Measurements from ENCODE around the gene RBM20. TPM values are rescaled to one million over a fixed set of nuclear protein-coding genes. Genes with fewer than 3 reads are reported as not detected.

The RBM20 gene
- total and polyA plus RNA-seq, 2 experiments from 2014 or later: 0.05 to 0.17 TPM

- Histone ChIP-seq H3K36me3 (ENCODE audit: insufficient read depth) (no peaks in the 10 kb centered on the region), H3F3A (replicated peaks; ENCODE audit: low read depth) (no peaks in the 10 kb centered on the region), H3K4me1 (ENCODE audit: insufficient read depth) (no peaks in the 10 kb centered on the region), H3K9me2 (ENCODE audit: insufficient read depth) (0 out of 2 replicates have a peak, but pooled peaks cover 2% of the 10 kb centered on the region), H3K4me2 (no peak overlapping the region), H3K27ac (ENCODE audit: low read depth) (no peak overlapping the region), H3K79me2 (replicated peaks; ENCODE audit: insufficient read depth) (no peaks in the 10 kb centered on the region), H2AFZ (no peak overlapping the region), H3K4me3 (no peak overlapping the region), H3K27me3 (ENCODE audit: insufficient read depth) (no peaks in the 10 kb centered on the region), H4K20me1 (replicated peaks; ENCODE audit: insufficient read depth) (no peaks in the 10 kb centered on the region)
- TF ChIP-seq ZNF331 (CRISPR knock-in tag; IDR thresholded peaks at IDR 0.05; ENCODE audit: low read depth) (no peak), CREB1 (CRISPR knock-in tag; IDR thresholded peaks at IDR 0.05; ENCODE audit: low read depth) (no peak), EZH2phosphoT487 (IDR thresholded peaks at IDR 0.05; ENCODE audit: unreplicated experiment) (no peak), ZNF462 (CRISPR knock-in tag; IDR thresholded peaks at IDR 0.05) (no peak), EZH2 (IDR thresholded peaks at IDR 0.05; ENCODE audit: low read depth, unreplicated experiment) (no peak), STAT1 (IDR thresholded peaks at IDR 0.05; ENCODE audit: unreplicated experiment) (no peak), JUNB (IDR thresholded peaks at IDR 0.05; ENCODE audit: unreplicated experiment) (no peak)
- H3K27me3 Mint-ChIP-seq (ENCODE audit: insufficient read depth, low read depth, poor library complexity): no peaks in the 10 kb centered on the region
- no peaks in the 10 kb centered on the region for H3K36me3 Mint-ChIP-seq (ENCODE audit: low read depth)
- H3K27ac Mint-ChIP-seq: no peak overlapping the region
- H3K9me3 Mint-ChIP-seq: no peaks in the 10 kb centered on the region
- no peak for ATAC-seq
- peaks cover 5% of the 10 kb centered on the region; the same call in 1 of the 3 replicates for H3K4me1 Mint-ChIP-seq
- no peak for DNase-seq (ENCODE audit: low spot score)
- no peak overlapping the region for H3K4me3 Mint-ChIP-seq
Measured at GRCh38 chr10:110777661-110778060, 133.5 kb downstream of the RBM20 start.

GRCh38 chr10:110778211-110778610 is 134.1 kb downstream of the RBM20 start:
- Mint-ChIP-seq H3K9me3 (no peaks in the 10 kb centered on the region), H3K27ac (no peak overlapping the region), H3K36me3 (ENCODE audit: low read depth) (no peaks in the 10 kb centered on the region), H3K4me3 (no peak overlapping the region), H3K27me3 (ENCODE audit: insufficient read depth, low read depth, poor library complexity) (peaks cover 2% of the 10 kb centered on the region), H3K4me1 (peaks cover 3% of the 10 kb centered on the region; the same call in 1 of the 3 replicates)
- no peaks in the 10 kb centered on the region for H3K27me3 ChIP-seq (ENCODE audit: insufficient read depth)
- 0 out of 2 replicates have a peak, but pooled peaks cover 2% of the 10 kb centered on the region for H3K9me2 ChIP-seq (ENCODE audit: insufficient read depth)
- H3F3A ChIP-seq (replicated peaks; ENCODE audit: low read depth): no peaks in the 10 kb centered on the region
- no peak for ATAC-seq
- H3K27ac ChIP-seq (ENCODE audit: low read depth): no peak overlapping the region
- no peaks in the 10 kb centered on the region for H3K79me2 ChIP-seq (replicated peaks; ENCODE audit: insufficient read depth)
- no peak for DNase-seq (ENCODE audit: low spot score)
- no peak overlapping the region for H3K4me2 ChIP-seq
- no peaks in the 10 kb centered on the region for H3K36me3 ChIP-seq (ENCODE audit: insufficient read depth)
- no peak overlapping the region for H3K4me3 ChIP-seq
- H2AFZ ChIP-seq: no peak overlapping the region
- no peaks in the 10 kb centered on the region for H4K20me1 ChIP-seq (replicated peaks; ENCODE audit: insufficient read depth)
- H3K4me1 ChIP-seq (ENCODE audit: insufficient read depth): no peaks in the 10 kb centered on the region
- TF ChIP-seq ETS1 (IDR thresholded peaks at IDR 0.05): no peak
- TF ChIP-seq NANOG (IDR thresholded peaks at IDR 0.05; ENCODE audit: borderline replicate concordance): no peak
- TF ChIP-seq EZH2phosphoT487 (IDR thresholded peaks at IDR 0.05; ENCODE audit: unreplicated experiment): no peak
- no peak for TF ChIP-seq POLR2AphosphoS5 (IDR thresholded peaks at IDR 0.05; ENCODE audit: low read depth)
- no peak for TF ChIP-seq CTCF (conservative IDR thresholded peaks at IDR 0.05; ENCODE audit: low read depth in 2 of 2)

Data from GM23338 (cell line).